SK-N-SH (cell line): ENCODE data around the gene SLC27A2. TPM values are rescaled to one million over a fixed set of nuclear protein-coding genes. Genes with fewer than 3 reads are reported as not detected.

ENCODE experiments used
- CTCF ChIA-PET: fragments of 300-600, 350-600 bp; formaldehyde crosslinking; extraction: SDS; loops from one replicate; lab custom pipeline; 2021; lab: Yijun Ruan, JAX
- POLR2A ChIA-PET: fragments of 350-600 bp; sonication (Branson Sonifier 250); formaldehyde crosslinking; extraction: SDS; loops from one replicate; lab custom pipeline; 2020; ENCODE audit warnings: antibody characterized with exemption, inconsistent platforms; lab: Yijun Ruan, JAX
- DNase-seq: peaks from one replicate; pipeline ENCODE4 v3.0.0; 2012
- H2AFZ ChIP-seq: fragments of 200-600 bp; sonication (generic); 2 replicates; pipeline ENCODE4 v1.8.1; 2016; ENCODE audit warnings: antibody characterized with exemption, mild to moderate bottlenecking, low read depth
- H3F3A ChIP-seq: fragments of 200-600 bp; sonication (generic); replicated peaks from 2 replicates; pipeline ENCODE3; 2016; ENCODE audit warnings: antibody characterized with exemption, mild to moderate bottlenecking; ENCODE audit not compliant: insufficient read depth
- H3K27ac ChIP-seq, 2 experiments: fragments of 200-500 bp in 1 of 2; fragments of 200-600 bp in 1 of 2; sonication (Bioruptor generic) in 1 of 2; sonication (generic), shearing (Covaris generic) in 1 of 2; 2 replicates each; pipeline versions ENCODE4 v1.5.1 to v1.6.1; 2014 to 2016; ENCODE audit warnings: low read depth in 2 of 2, inconsistent platforms in 1 of 2, low read length in 1 of 2, mild to moderate bottlenecking in 1 of 2, mixed read lengths in 1 of 2
- H3K27me3 ChIP-seq: fragments of 200-600 bp; sonication (generic), shearing (Covaris generic); 2 replicates; pipeline ENCODE4 v1.6.1; 2016; ENCODE audit warnings: mixed run types; ENCODE audit not compliant: insufficient read depth
- H3K36me3 ChIP-seq, 2 experiments: fragments of 200-500 bp in 1 of 2; fragments of 200-600 bp in 1 of 2; sonication (Bioruptor generic) in 1 of 2; sonication (generic) in 1 of 2; replicated peaks in 1 of 2; 2 replicates each; pipeline versions ENCODE3 to v1.5.1; 2014 to 2016; ENCODE audit warnings: low read length in 1 of 2, mild to moderate bottlenecking in 1 of 2; ENCODE audit not compliant: insufficient read depth in 2 of 2, control insufficient read depth in 1 of 2
- H3K4me1 ChIP-seq, 2 experiments: fragments of 200-500 bp in 1 of 2; fragments of 200-600 bp in 1 of 2; sonication (Bioruptor generic) in 1 of 2; sonication (generic), shearing (Covaris generic) in 1 of 2; 2 replicates each; pipeline versions ENCODE4 v1.5.1 to v1.6.1; 2014 to 2016; ENCODE audit warnings: low read depth in 1 of 2, low read length in 1 of 2, mixed run types in 1 of 2; ENCODE audit not compliant: insufficient read depth in 2 of 2, control insufficient read depth in 1 of 2
- H3K4me2 ChIP-seq: fragments of 200-600 bp; sonication (generic), shearing (Covaris generic); 2 replicates; pipeline ENCODE4 v1.6.1; 2017; ENCODE audit warnings: mixed run types
- H3K4me3 ChIP-seq, 2 experiments: fragments of 200-500 bp in 1 of 2; fragments of 200-600 bp in 1 of 2; sonication (Bioruptor generic) in 1 of 2; sonication (generic), shearing (Covaris generic) in 1 of 2; 2 replicates each; pipeline versions ENCODE4 v1.5.1 to v1.8.1; 2014 to 2016; ENCODE audit warnings: low read depth in 2 of 2, inconsistent platforms in 1 of 2, low read length in 1 of 2, mild to moderate bottlenecking in 1 of 2, mixed read lengths in 1 of 2, moderate library complexity in 1 of 2
- H3K79me2 ChIP-seq: fragments of 200-600 bp; sonication (generic); 2 replicates; pipeline ENCODE4 v1.8.1; 2017; ENCODE audit warnings: mild to moderate bottlenecking; ENCODE audit not compliant: insufficient read depth
- H3K9ac ChIP-seq: fragments of 200-600 bp; sonication (generic); 2 replicates; pipeline ENCODE4 v1.6.1; 2017; ENCODE audit warnings: mixed run types
- H3K9me2 ChIP-seq: fragments of 200-600 bp; sonication (generic); 2 replicates; pipeline ENCODE4 v1.6.1; 2017; ENCODE audit warnings: mixed run types
- H3K9me3 ChIP-seq: fragments of 200-600 bp; sonication (generic); 2 replicates; pipeline ENCODE4 v1.6.1; 2017; ENCODE audit warnings: mixed run types, mild to moderate bottlenecking, moderate library complexity
- H4K20me1 ChIP-seq: fragments of 200-600 bp; sonication (generic); 2 replicates; pipeline ENCODE4 v1.6.1; 2017; ENCODE audit warnings: mild to moderate bottlenecking, mixed run types; ENCODE audit not compliant: insufficient read depth
- ELF1 ChIP-seq: IDR thresholded peaks from 2 replicates; pipeline ENCODE4 v1.4.0; 2012
- EP300 ChIP-seq, 2 experiments: IDR thresholded peaks; 2 replicates each; pipeline versions ENCODE4 v1.4.0 to v1.6.1; 2012; ENCODE audit warnings: borderline replicate concordance in 1 of 2, low read depth in 1 of 2, low read length in 1 of 2
- EZH2phosphoT487 ChIP-seq: fragments of 200-600 bp; sonication (generic); IDR thresholded peaks from 2 replicates; pipeline ENCODE4 v1.6.1; 2017; ENCODE audit warnings: low read depth, mixed run types, mild to moderate bottlenecking, antibody characterized with exemption, moderate library complexity, borderline replicate concordance
- FOSL2 ChIP-seq: IDR thresholded peaks from 2 replicates; pipeline ENCODE4 v1.4.0; 2012; ENCODE audit warnings: low read depth, mild to moderate bottlenecking, moderate library complexity, borderline replicate concordance
- FOXJ3 ChIP-seq: sonication (generic); formaldehyde crosslinking; IDR thresholded peaks from 2 replicates; pipeline ENCODE4 v1.5.1; 2020; ENCODE audit warnings: mild to moderate bottlenecking, missing genetic modification reagents
- GABPA ChIP-seq: IDR thresholded peaks from 2 replicates; pipeline ENCODE4 v1.4.0; 2012; ENCODE audit warnings: low read depth, mild to moderate bottlenecking
- MEF2A ChIP-seq: IDR thresholded peaks from 2 replicates; pipeline ENCODE4 v1.4.0; 2012; ENCODE audit warnings: low read depth, borderline replicate concordance
- POLR2AphosphoS5 ChIP-seq: IDR thresholded peaks from 2 replicates; pipeline ENCODE4 v1.6.1; 2012; ENCODE audit warnings: low read depth, low read length
- RAD21 ChIP-seq: IDR thresholded peaks from 2 replicates; pipeline ENCODE4 v1.6.1; 2012; ENCODE audit warnings: mild to moderate bottlenecking, low read length
- RCOR1 ChIP-seq: fragments of 150-350 bp; IDR thresholded peaks from 2 replicates; pipeline ENCODE4 v1.6.1; 2017; ENCODE audit warnings: antibody characterized with exemption, low read length
- TAF1 ChIP-seq: IDR thresholded peaks from 2 replicates; pipeline ENCODE4 v1.6.1; 2012; ENCODE audit warnings: low read depth, mild to moderate bottlenecking, low read length, moderate library complexity, borderline replicate concordance
- TCF12 ChIP-seq: IDR thresholded peaks from 2 replicates; pipeline ENCODE4 v1.4.0; 2012
- TEAD4 ChIP-seq: IDR thresholded peaks from 2 replicates; pipeline ENCODE4 v1.4.0; 2012; ENCODE audit warnings: mild to moderate bottlenecking, borderline replicate concordance; ENCODE audit not compliant: insufficient read depth
- YY1 ChIP-seq: IDR thresholded peaks from 2 replicates; pipeline ENCODE4 v1.4.0; 2012; ENCODE audit warnings: low read depth, mild to moderate bottlenecking
- WGBS: methylation state at CpG from one replicate; pipeline ENCODE4 v1.1.6; 2017; ENCODE audit warnings: low lambda C conversion rate; 5-methylcytosine and 5-hydroxymethylcytosine counted together
- polyA plus RNA-seq, 3 experiments: library from polyadenylated mRNA; depleted of rRNA; stranded (reverse); fragments of >200 nt; gene quantifications; 2 replicates each; pipeline ENCODE4 v1.2.3, GENCODE V29; 2012
- TF ChIP-seq, protein P1 (sequence below): fragments of 150-350 bp; IDR thresholded peaks from 2 replicates; pipeline ENCODE4 v1.6.1; 2016; ENCODE audit warnings: mild to moderate bottlenecking, low read depth, low read length
- TF ChIP-seq, protein P2 (sequence below): fragments of 200-600 bp; sonication (generic); IDR thresholded peaks from 2 replicates; pipeline ENCODE4 v1.6.1; 2017; ENCODE audit warnings: antibody characterized with exemption, mild to moderate bottlenecking, moderate library complexity
- TF ChIP-seq, protein P3 (sequence below): IDR thresholded peaks from 2 replicates; pipeline ENCODE4 v1.4.0; 2012; ENCODE audit warnings: low read depth, borderline replicate concordance
- TF ChIP-seq, protein P4 (sequence below): IDR thresholded peaks from 2 replicates; pipeline ENCODE4; 2012

The SLC27A2 gene
- polyA plus RNA-seq, 1 of the 3 experiments (the other 2 are of a cell fraction): 0.49 TPM

DNA sequence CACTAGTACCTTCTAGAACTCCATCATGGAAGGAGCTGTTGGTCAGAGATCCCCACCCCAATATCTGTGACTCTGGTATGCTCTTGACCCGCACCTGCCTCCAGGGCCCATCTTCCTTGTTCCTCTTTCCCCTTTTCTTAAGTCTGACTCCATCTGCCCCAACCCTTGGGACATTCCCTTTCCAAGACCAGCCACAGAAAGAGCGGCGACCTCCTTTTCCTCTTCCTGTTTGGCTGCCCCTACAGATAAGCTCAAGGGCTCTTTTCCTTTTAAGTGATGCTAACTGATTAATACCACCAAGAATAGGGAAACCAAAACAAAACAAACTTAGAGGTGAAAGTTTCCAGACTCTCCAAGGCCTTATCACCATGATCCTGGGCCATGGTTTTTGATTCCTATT, 41.0 kb upstream of the SLC27A2 start:
- Histone ChIP-seq H4K20me1 (no peaks in the 10 kb centered on the region), H3K79me2 (no peaks in the 10 kb centered on the region), H3K27me3 (no peaks in the 10 kb centered on the region), H3K9me3 (no peaks in the 10 kb centered on the region), H3F3A (no peaks in the 10 kb centered on the region), H3K9ac (no peak overlapping the region), H3K4me2 (no peak overlapping the region), H3K4me1 (no peaks in the 10 kb centered on the region; a peak in 2 of 4 replicates), H3K9me2 (no peaks in the 10 kb centered on the region), H2AFZ (no peak overlapping the region), H3K36me3 (no peaks in the 10 kb centered on the region), H3K27ac (no peak overlapping the region), H3K4me3 (no peak overlapping the region)
- 87% methylated on average over 3 of the region's 3 CpGs for WGBS
- no peak for TF ChIP-seq EP300 (IDR thresholded peaks at IDR 0.05; ENCODE audit: borderline replicate concordance in 1 of 2, low read depth in 1 of 2, low read length in 1 of 2)
- no peak for TF ChIP-seq ELF1
- no peak for TF ChIP-seq MEF2A
- no peak for TF ChIP-seq FOXJ3 (CRISPR knock-in tag)
- no peak for TF ChIP-seq TAF1
- TF ChIP-seq YY1: no peak
- TF ChIP-seq, protein P1, sequence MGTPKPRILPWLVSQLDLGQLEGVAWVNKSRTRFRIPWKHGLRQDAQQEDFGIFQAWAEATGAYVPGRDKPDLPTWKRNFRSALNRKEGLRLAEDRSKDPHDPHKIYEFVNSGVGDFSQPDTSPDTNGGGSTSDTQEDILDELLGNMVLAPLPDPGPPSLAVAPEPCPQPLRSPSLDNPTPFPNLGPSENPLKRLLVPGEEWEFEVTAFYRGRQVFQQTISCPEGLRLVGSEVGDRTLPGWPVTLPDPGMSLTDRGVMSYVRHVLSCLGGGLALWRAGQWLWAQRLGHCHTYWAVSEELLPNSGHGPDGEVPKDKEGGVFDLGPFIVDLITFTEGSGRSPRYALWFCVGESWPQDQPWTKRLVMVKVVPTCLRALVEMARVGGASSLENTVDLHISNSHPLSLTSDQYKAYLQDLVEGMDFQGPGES: no peak
- TF ChIP-seq, protein P2, sequence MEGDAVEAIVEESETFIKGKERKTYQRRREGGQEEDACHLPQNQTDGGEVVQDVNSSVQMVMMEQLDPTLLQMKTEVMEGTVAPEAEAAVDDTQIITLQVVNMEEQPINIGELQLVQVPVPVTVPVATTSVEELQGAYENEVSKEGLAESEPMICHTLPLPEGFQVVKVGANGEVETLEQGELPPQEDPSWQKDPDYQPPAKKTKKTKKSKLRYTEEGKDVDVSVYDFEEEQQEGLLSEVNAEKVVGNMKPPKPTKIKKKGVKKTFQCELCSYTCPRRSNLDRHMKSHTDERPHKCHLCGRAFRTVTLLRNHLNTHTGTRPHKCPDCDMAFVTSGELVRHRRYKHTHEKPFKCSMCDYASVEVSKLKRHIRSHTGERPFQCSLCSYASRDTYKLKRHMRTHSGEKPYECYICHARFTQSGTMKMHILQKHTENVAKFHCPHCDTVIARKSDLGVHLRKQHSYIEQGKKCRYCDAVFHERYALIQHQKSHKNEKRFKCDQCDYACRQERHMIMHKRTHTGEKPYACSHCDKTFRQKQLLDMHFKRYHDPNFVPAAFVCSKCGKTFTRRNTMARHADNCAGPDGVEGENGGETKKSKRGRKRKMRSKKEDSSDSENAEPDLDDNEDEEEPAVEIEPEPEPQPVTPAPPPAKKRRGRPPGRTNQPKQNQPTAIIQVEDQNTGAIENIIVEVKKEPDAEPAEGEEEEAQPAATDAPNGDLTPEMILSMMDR: no peak
- no peak for TF ChIP-seq RAD21
- TF ChIP-seq RCOR1: no peak
- TF ChIP-seq, protein P3, sequence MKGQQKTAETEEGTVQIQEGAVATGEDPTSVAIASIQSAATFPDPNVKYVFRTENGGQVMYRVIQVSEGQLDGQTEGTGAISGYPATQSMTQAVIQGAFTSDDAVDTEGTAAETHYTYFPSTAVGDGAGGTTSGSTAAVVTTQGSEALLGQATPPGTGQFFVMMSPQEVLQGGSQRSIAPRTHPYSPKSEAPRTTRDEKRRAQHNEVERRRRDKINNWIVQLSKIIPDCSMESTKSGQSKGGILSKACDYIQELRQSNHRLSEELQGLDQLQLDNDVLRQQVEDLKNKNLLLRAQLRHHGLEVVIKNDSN: no peak
- no peak for TF ChIP-seq GABPA
- TF ChIP-seq FOSL2: no peak
- TF ChIP-seq POLR2AphosphoS5: no peak
- TF ChIP-seq, protein P4, sequence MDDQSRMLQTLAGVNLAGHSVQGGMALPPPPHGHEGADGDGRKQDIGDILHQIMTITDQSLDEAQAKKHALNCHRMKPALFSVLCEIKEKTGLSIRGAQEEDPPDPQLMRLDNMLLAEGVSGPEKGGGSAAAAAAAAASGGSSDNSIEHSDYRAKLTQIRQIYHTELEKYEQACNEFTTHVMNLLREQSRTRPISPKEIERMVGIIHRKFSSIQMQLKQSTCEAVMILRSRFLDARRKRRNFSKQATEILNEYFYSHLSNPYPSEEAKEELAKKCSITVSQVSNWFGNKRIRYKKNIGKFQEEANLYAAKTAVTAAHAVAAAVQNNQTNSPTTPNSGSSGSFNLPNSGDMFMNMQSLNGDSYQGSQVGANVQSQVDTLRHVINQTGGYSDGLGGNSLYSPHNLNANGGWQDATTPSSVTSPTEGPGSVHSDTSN: no peak
- TF ChIP-seq TEAD4: no peak
- TF ChIP-seq TCF12: no peak
- no peak for TF ChIP-seq EZH2phosphoT487
- DNase-seq: no peak
- ChIA-PET POLR2A (no interaction called here), CTCF (interaction anchor here (0.7 to 1.3 kb wide), 3 partner anchors 89 to 1279 kb away, joined by 3 to 5 read pairs (median 3); no protein-coding TSS in a partner anchor)
